GM18867 (cell line): Measurements from ENCODE around the gene DNM3.

ENCODE experiments used
- ATAC-seq: cut with Tn5 transposase; IDR thresholded peaks from one replicate; pipeline ENCODE4 v1.9.1; 2021; ENCODE audit warnings: mild to moderate bottlenecking, moderate library complexity; ENCODE audit not compliant: unreplicated experiment

DNM3 gene

DNA sequence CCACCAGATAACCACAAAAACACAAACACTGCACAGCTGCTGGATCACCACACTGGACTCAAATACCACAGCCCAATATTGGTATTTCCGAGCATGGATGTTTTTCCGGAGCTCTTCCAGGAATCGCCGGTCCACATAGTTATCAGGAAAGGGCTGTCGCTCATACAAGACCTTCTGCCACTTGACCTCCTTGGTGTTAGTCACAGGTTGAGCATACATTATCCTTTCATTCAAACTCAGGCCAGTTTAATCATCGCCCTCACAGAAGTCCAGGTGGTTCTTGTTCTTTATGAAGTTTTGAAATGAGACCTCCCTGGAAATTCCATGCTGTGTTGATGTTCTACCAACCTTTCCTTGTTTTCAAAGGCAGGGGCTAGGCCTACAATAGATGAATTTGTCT, 601.1 kb downstream of the DNM3 start:
- no peak for ATAC-seq

DNA sequence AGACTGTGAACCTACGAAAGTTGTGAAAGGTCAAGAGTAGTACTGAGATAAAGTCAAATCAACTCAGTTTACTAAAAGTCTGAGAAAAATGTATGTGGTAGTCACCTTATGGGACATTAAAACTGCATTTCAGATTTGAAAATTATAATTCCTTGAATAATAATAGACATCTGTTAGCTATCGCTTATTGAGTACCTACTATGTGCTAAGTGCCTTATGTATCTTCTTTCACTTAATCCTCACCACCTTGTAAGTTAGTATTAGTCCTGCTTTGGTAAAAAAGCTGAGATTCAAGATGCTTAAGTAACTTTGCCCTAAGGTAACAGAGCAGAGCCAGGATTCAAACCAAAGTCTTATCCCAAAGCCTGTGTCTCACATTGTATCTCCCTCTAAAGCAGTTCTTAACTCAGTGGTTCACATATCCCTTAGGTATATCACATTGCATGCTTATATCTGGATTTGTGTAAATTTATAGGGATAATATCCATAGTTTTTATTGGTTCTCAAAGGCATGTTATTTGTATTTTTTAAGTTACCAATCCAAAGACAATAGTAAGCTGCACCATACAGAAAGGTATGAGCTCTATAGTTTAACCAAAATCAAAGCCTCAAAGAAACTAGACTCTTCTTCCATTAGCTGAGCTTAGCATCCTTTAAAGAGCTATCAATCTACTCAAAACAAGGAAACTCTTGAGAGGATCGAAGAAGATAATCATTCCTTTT, 601.7 kb downstream of the DNM3 start:
- ATAC-seq: no peak

DNA sequence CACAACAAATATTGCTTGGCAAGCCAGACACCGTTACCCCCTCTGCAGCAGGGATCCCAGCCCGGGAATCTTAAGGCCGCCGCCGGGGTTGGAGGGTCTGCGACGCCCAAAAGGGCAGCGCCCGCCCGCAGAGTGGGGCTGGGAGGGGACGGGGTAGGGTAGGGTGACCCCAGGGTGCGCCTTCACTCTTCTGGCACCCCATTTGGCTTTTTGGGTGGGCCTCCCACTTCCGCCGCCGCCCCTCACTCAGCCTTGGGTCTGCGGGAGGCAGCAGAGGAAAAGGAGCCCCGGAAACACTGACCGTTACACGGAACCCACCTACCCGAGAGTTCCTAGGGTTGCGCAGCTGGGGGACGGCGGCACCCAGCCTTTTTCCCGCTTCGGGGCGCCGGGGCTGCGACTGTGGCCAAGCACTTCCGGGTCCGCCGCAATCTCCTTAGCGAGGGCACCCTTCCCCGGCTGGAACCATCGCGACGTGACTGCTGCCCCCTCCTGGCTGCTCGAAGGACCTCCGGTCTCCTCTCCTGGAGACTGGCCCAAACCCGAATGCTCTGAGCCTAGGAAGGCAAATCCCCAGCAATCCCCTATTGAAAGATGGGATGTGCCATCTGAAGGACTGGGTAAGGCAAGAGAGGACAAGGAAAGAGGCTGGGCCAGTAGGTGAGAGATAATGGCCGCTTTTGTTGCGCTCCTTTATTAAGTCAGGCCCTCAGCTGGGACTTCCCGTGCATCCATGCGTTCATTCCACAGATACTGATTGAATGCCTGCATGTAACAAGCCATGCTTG, 602.6 kb downstream of the DNM3 start, which contains the start of gene PIGC:
Gene PIGC (minus strand): TSS at position 404 of the 788 bp plus-strand sequence. CDS start 1,447 bp downstream, outside the sequence.
- ATAC-seq: peak; percentile 100

DNA sequence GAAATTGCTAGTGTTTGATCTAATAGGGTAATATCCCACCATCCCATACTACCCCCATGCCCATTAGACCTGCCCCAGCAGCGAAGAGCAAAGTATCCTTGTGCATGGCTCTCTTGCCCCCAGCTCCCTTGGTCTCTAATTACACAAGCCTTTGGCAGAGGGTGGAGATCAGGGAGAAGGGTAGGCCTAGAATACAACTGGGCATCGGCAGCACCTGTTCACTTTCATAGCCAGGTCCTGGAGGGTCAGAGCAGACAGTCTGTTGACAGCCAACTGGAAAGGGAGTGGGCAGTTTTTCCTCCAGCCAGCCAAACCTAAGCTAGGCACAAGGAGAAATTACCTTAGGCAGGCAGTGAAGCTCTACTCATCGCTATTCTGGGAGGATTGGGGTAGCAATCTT, 605.2 kb downstream of the DNM3 start:
- ATAC-seq: no peak

DNA sequence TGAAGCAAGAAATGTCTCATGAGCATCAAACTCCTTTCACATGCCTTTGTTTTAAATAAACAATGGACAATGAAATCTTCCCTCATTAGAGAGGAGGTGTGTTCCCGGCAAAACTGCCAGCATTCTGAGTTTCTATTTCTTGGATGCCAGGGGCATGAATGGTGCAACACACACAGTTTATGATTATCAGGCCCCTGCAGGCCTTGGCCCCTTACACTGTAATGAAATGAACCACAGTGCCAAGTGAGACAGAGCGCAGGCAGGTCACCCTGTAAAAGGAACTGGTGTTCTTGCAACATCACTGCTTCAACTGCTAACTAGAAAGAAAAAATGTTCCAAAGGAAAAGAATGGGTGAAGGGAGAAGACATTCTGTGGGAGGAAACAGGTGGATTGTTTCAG, 606.3 kb downstream of the DNM3 start:
- no peak for ATAC-seq

DNA sequence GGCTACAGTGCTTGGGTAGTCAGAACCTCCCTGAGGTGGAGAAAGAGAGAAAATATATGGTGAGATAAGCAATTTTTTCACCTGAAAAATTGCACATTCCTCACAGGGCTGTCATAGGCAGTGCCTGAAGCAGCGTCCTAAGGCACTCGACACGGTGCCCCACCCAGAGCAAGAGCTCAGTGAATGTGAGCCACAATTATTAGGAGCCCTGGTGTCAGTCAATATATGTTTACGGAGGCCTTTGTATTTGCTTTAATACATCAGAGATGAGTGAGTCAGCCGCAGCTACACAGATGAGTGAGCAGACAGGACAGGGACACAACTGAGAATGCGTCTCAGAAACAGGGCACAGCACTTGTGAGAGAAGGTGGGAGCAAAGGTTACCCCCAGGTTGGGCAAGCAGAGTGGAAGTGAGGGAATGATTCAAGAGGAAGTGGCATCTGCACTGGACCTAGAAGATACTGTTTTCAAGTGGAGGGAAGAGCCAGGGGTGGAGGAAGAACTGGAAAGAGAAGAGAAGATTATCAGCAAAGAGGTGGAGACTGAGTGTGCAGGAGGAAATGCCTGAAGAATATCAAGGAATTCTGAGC, 607.8 kb downstream of the DNM3 start:
- ATAC-seq: no peak

DNA sequence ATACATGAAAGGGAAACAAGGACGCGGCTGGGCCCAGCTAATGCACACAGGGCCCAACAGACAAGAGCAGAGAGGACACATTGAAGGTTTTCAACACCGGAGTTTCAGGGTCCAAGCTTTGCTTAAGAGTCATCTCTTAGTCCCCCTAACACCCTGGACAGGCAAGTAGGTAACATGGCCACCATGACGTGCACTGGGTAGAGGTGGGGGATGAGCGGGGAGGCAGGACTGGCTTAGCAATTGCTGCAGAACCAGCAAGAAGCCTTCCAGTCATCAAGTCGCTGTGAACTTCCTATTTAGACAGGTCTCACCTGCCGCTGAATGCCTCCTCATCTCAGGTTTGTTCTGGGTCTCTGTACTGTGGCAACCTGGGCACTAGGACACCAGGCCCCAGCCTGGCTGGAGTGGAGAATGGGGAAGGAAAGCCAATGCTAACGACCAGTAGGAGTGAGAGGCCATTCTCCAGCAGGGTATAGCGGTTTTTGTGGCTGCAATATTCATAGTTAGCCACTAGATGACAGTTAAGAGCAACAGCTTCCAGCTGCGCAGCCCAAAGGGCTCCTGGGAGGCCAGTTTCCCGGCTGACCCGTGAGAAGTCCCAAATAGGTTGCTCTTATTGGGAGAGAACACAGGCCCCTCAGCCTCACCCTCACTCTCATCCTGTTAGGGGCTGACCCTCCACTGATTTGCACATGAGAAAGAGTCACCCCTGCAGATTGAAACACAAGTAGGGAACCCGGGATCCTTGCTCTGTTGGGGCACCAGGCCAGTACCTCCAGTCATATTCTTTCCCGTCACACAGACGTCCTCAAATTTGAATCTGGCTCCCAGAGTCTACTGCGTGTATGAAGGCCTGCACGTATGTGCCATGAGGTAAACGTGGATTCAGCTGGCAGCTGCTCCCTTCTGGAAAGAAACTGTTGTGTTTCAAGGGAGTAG, 608.6 kb downstream of the DNM3 start:
- peak; percentile 92 for ATAC-seq

DNA sequence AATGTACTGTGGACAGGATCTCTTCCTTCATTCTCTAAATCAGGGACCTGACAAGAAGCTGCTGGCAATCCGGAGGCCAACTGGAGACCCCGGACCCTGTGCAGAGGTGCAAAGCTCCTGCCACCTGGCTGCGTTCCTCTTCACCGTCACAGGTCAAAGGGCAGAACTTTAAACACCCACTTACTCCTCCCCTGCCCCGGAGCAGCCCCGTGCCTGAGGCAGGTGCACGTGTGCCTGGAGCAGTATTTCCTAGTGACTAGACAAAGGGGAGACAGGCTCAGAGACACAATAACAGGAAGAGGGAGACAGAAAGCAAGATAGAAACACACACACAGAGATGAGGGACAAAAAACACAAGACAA, 609.2 kb downstream of the DNM3 start:
- ATAC-seq: no peak

DNA sequence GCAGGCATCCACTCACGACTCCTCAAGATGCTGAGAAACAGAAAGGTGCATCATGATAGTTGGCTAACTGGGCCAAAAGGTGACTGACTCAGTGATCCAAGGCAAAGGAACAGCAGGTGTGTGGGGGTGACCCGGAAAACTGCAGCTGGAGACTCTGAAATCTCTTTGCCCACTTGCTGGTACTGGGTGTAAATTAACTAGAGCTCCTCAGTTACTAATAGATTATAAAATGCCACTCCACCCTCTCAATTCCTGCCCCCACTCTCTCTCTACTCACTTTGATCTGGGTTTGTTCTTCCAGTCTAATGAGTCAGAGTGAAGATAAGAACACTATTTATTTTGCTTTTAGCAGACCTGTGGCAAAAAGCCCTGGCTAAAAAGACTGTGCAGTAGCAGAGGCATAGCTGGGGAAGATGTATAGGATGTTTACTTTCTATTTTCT, 609.7 kb downstream of the DNM3 start:
- no peak for ATAC-seq

DNA sequence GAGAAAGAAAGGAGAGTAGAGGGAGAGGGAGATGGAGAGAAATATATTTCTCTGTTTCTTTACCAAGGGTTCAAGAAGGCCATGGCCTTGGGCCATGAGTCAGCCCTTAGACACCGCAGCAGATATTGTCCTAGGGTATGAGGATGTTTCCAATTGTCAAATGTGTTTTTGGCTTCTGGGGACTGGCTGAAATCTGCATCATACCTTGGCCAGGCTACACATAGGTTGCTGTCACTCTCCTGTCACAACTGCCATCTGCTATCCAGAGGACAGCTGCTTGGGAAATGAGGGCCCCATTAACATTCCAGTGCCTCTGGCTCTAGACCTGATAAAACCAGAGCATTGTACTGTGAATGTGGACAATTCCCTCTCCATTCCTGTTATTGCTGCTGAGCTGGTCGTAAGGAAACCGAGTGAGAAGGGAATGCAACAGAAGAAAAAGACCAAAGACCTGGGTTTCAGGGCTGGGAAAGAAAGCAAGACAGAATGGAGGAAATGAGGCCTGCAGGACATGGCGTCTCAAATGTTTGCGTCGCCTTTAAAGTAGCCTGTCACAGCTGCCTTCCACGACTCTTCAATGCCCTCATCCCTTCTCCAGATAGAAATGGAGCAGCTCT, 611.3 kb downstream of the DNM3 start:
- no peak for ATAC-seq

DNA sequence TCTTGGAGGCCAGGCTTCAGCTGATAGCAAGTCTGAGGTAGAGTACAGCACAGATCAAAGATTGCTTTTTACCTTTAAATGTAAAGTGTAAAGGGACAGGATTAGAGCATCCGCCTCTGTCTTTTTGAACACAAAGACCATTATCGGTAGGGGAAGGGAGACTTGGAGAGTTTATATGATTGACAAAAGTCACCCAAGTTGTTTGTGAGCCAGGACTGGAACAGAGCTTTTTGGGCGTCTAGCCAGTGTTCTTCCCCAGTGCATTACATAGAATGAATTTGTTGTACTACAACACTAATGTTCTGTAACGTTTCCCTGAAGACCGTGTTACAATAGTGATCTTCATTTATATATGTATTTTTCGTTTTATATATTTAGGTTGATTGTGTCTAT, 611.9 kb downstream of the DNM3 start:
- no peak for ATAC-seq

DNA sequence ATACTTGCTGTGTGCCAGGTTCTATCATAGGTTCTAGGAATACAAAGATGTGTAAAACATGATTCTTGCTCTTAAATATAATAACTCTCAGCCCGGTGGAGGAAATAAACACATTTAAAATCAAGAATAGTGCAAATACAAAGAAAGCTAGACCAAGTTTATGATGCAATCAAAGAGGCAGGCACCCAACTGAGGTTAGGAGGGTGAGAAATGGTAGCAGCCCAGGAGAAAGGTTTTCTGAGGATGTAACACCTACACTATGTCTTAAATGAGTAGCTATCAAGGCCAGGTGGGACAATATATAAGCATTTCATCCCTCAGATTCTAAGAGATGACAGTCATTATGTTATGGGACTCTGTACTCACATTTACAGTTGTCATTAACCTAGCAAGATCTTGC, 612.3 kb downstream of the DNM3 start:
- ATAC-seq: no peak

DNA sequence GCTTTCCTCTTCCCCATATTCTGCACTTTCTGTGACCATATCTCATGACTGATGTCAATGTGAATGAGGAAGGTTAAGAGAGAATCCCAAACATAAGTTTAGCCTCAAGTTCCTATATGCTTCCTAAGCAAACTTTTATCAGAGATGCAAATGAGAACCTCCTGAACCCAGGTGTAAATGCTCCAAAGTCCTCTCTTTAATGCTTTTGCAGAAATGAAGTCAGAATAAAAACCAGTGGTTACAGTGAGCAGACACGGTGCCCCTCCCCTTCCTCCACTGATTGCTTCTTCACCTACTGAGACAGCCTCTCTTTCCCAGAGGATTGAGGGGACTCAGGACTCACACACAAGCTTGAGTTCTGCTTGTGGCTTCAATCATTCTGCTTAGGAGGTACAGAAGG, 614.2 kb downstream of the DNM3 start:
- no peak for ATAC-seq

DNA sequence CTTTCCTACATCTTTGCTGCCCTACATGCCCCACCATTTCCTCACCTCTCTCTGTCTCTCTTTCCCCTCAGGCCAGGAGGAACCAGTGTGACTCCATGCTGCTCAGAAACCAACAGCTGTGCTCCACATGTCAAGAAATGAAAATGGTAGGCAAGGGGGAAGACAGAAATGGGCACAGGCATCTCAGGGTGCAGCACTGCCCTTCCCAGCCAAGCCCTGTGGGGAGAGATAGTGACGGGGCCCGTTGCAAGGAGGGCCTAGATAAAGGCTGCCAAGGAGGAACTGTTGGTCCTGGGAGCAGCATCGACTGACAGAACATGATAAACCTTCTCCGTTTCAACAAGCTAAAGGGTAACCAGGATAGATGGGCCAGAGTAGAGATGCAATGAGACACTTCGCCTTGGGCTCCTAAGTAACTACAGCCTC, 615.1 kb downstream of the DNM3 start:
- ATAC-seq: no peak

DNA sequence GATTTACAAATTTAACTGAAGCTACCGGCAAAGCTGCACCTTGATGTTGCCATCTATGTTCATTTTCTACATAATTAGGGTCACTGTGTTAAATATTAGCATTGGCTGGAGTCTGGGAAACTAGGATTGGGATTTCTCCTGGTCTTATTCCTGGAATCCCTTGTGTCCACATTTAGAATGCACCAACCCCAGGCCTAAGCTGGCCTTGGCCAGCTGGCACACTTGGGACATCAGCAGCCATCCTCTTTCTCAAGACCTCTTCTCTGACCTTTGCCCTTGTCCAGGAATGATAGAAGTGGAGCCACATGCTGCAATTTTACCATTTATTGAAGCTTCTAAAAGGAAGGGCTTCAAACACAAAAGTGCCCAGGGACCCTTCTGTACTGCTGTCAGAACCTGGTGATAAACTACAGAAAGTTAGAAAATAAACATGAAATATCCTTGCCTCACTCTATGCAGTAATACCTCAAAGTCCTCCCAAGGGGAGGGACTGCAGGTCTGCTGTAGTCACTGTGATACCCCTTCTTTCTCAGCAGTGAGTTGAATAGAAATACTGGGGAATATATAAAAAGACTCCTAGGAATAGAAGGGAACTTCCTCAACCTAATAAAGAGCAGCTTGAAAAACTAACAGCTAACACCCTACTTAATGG, 616.3 kb downstream of the DNM3 start:
- ATAC-seq: no peak

DNA sequence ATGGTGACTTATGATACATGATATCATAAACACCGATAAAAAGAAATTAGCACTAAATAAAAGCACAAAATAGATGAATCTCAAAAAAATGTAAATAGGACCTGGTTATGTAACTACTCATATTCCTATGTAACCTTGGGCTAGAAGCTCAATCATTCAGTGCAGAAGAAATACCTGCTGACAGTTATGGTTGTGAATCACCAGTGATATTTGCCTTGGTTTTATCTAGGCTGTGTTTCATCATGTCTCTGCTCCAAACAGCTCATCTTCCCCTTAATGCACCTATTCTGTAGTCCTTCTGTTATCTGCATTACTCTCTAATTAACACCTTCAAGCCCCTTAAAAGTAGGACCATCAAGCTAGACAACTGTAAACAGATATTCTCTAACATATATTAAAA, 618.9 kb downstream of the DNM3 start:
- no peak for ATAC-seq

DNA sequence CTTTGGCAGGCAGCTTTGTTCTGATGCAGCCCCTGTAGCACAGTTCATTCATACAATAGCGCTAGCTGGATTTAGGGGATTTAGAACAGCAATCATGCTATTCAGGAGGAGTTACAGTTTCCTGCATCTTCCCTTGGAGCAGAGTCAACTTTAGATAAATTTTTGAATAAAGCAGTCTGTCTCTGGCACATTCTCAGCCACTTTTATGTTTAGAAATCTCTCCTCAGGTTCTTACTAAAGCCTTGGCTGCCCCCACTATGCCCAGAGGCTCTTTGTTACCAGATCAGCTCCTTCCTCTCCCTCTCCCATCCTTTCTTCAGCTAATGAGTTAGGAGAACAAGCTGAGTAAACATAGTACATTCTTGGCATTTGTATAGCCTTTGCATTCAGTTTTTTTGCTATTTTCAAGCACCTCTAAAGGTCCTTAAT, 619.6 kb downstream of the DNM3 start:
- ATAC-seq: no peak
